Left forelimb (tissue), 1 donor: ENCODE measurements around the gene SURF2.

Source experiments
- DNase-seq: peaks from one replicate; pipeline ENCODE4 v3.0.0-alpha.2; 2018; ENCODE audit warnings: low spot score

The SURF2 gene

GRCh38 chr9:133401588-133401987 is 45.2 kb downstream of the SURF2 start:
- no peak for DNase-seq

DNA sequence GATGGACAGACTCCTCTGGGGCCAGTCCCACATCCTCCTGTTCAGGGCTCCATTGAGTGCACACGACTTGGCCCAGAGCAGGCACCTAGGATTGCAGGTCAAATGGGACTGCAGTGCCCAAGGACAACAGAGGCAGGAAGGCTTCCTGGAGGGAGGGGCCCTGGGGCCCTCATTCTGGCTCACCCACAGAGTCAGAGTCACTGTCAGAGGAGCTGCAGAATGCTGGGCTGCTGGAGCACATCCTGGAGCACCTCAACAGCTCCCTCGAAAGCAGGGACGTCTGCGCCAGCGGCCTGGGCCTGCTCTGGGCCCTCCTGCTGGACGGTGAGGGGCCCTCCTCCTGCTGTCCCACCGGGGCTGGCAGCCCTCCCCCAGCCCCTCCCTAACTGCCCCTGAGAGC is 46.3 kb downstream of the SURF2 start:
- no peak for DNase-seq

GRCh38 chr9:133403766-133404453 is 47.6 kb downstream of the SURF2 start:
- DNase-seq, result no peak

GRCh38 chr9:133404454-133405002 is 48.2 kb downstream of the SURF2 start:
- DNase-seq, result no peak

GRCh38 chr9:133405508-133406438 is 49.4 kb downstream of the SURF2 start:
- DNase-seq, result no peak

GRCh38 chr9:133406480-133407307 is 50.3 kb downstream of the SURF2 start:
- peak; percentile 82 for DNase-seq

- DNase-seq, result no peak
Observed at GRCh38 chr9:133408042-133408441, 51.7 kb downstream of the SURF2 start.
